ENCODE measurements around the gene CTNNA3. TPM values are rescaled to one million over a fixed set of nuclear protein-coding genes. Genes with fewer than 3 reads are reported as not detected.

CTNNA3 gene
- total and polyA plus RNA-seq, 4 donors = 0.16 to 2.4 (median 1.4) TPM

DNA sequence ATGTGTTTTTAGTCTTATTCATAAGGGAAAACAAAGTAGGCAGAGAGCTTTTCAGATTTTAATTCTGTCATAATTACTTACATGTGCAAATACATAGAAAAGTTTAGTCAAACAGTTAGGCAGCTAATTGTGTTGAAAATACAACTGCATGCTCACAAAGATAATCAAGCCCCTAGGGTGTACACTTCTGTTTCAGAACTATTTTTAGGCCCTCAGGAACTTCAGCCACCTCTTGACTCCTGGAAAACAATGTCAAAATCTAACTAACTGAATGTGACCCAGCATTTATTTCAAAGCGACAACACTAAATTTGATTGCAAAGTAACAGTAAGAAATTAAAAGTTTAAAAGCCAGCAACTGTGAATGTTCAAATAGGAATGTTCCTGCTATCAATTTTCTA lies 1369.1 kb downstream of the CTNNA3 start:
- TF ChIP-seq HNF4G (IDR thresholded peaks at IDR 0.05) (no peak), FOXA1 (IDR thresholded peaks at IDR 0.05) (no peak), EGR1 (IDR thresholded peaks at IDR 0.05; ENCODE audit: low read depth in 2 of 2) (no peak), NR2F2 (IDR thresholded peaks at IDR 0.05) (no peak), FOXA2 (IDR thresholded peaks at IDR 0.05) (no peak), RXRA (IDR thresholded peaks at IDR 0.05) (no peak), GABPA (IDR thresholded peaks at IDR 0.05 in 1 of 2, conservative IDR thresholded peaks at IDR 0.05 in 1 of 2) (no peak)
- TF ChIP-seq, protein P1, sequence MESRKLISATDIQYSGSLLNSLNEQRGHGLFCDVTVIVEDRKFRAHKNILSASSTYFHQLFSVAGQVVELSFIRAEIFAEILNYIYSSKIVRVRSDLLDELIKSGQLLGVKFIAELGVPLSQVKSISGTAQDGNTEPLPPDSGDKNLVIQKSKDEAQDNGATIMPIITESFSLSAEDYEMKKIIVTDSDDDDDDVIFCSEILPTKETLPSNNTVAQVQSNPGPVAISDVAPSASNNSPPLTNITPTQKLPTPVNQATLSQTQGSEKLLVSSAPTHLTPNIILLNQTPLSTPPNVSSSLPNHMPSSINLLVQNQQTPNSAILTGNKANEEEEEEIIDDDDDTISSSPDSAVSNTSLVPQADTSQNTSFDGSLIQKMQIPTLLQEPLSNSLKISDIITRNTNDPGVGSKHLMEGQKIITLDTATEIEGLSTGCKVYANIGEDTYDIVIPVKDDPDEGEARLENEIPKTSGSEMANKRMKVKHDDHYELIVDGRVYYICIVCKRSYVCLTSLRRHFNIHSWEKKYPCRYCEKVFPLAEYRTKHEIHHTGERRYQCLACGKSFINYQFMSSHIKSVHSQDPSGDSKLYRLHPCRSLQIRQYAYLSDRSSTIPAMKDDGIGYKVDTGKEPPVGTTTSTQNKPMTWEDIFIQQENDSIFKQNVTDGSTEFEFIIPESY (IDR thresholded peaks at IDR 0.05) = no peak
- TF ChIP-seq, protein P2, sequence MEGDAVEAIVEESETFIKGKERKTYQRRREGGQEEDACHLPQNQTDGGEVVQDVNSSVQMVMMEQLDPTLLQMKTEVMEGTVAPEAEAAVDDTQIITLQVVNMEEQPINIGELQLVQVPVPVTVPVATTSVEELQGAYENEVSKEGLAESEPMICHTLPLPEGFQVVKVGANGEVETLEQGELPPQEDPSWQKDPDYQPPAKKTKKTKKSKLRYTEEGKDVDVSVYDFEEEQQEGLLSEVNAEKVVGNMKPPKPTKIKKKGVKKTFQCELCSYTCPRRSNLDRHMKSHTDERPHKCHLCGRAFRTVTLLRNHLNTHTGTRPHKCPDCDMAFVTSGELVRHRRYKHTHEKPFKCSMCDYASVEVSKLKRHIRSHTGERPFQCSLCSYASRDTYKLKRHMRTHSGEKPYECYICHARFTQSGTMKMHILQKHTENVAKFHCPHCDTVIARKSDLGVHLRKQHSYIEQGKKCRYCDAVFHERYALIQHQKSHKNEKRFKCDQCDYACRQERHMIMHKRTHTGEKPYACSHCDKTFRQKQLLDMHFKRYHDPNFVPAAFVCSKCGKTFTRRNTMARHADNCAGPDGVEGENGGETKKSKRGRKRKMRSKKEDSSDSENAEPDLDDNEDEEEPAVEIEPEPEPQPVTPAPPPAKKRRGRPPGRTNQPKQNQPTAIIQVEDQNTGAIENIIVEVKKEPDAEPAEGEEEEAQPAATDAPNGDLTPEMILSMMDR (IDR thresholded peaks at IDR 0.05; ENCODE audit: low read depth, low read length, missing input control) = no peak
- Histone ChIP-seq H3K9ac (ENCODE audit: low read depth in 1 of 2, low read length in 2 of 2) (no peak overlapping the region), H3K27me3 (ENCODE audit: control insufficient read depth in 4 of 4, insufficient read depth in 4 of 4, low read length in 3 of 4) (no peaks in the 10 kb centered on the region), H3K9me3 (ENCODE audit: control insufficient read depth in 4 of 4, low read length in 3 of 4) (no peaks in the 10 kb centered on the region), H3K27ac (ENCODE audit: low read depth in 1 of 2, low read length in 2 of 2) (no peak overlapping the region), H3K4me3 (ENCODE audit: low read depth in 1 of 3, low read length in 3 of 3) (no peak overlapping the region), H3K36me3 (ENCODE audit: control insufficient read depth in 4 of 4, insufficient read depth in 3 of 4, low read depth in 1 of 4, low read length in 3 of 4) (no peaks in the 10 kb centered on the region), H3K4me1 (ENCODE audit: control insufficient read depth in 4 of 4, insufficient read depth in 4 of 4, low read length in 3 of 4) (peaks cover 1 to 11% (median 7%) of the 10 kb centered on the region in 4 donors)
- no peak for DNase-seq (ENCODE audit: low spot score)
- 90% methylated on average over 1 of the region's 1 CpG for WGBS

DNA sequence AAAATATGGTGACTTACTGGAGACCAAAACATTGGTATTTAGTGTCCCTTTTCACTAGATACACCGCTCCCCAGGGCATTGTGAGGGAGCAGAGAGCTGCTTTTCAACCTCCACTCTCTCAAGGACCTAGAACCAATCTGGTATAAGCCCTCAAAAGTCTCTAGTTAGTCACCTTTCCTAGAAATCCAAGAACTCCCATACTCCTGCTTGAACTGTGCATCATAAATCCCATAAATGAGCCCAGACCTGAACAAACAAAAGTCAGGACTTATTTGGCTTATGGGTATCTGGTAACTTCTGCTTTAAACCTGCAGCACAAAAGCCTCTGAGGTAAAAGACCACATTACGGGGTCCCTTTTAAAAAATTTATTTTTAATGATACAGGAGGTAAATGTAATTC lies 1373.2 kb downstream of the CTNNA3 start:
- peaks cover 1 to 14% (median 7%) of the 10 kb centered on the region in 4 donors for H3K4me1 ChIP-seq (ENCODE audit: control insufficient read depth in 4 of 4, insufficient read depth in 4 of 4, low read length in 3 of 4)
- H3K27me3 ChIP-seq (ENCODE audit: control insufficient read depth in 4 of 4, insufficient read depth in 4 of 4, low read length in 3 of 4) = no peaks in the 10 kb centered on the region
- peak overlapping the region; percentile 83 to 85 for H3K27ac ChIP-seq (ENCODE audit: low read depth in 1 of 2, low read length in 2 of 2)
- H3K9me3 ChIP-seq (ENCODE audit: control insufficient read depth in 4 of 4, low read length in 3 of 4) = no peaks in the 10 kb centered on the region
- 86% methylated on average over 2 of the region's 2 CpGs for WGBS
- no peak overlapping the region for H3K9ac ChIP-seq (ENCODE audit: low read depth in 1 of 2, low read length in 2 of 2)
- no peak overlapping the region for H3K4me3 ChIP-seq (ENCODE audit: low read depth in 1 of 3, low read length in 3 of 3)
- no peak for DNase-seq (ENCODE audit: low spot score)
- TF ChIP-seq, protein P1 (IDR thresholded peaks at IDR 0.05) = peak; percentile 1
- TF ChIP-seq HNF4A (conservative IDR thresholded peaks at IDR 0.05) = no peak
- H3K36me3 ChIP-seq (ENCODE audit: control insufficient read depth in 4 of 4, insufficient read depth in 3 of 4, low read depth in 1 of 4, low read length in 3 of 4) = no peaks in the 10 kb centered on the region
